ENCODE data around the gene PDE7B. TPM values are rescaled to one million over a fixed set of nuclear protein-coding genes. Genes with fewer than 3 reads are reported as not detected.

PDE7B gene
- polyA plus RNA-seq, 1 of the 3 experiments (the other 2 are of a cell fraction) = 1.9 TPM

DNA sequence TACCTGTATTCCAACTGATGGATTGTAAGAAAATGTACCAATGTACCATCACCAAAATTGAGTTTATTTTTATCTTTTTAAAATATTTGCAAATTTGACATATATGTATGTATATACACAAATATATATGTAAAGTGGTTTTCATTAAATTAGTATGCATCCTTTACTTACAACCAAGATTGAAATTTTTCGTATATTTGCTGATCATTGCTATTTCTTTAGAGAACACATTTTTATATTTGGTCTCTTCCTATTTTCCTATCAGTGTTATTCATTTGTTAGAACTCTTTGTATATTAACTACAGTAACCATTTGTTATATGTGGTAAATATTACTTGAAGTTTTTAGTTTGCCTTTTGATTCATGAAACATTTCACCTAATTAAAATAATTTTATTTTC is 324.4 kb downstream of the PDE7B start:
- Histone ChIP-seq H3K4me1 (ENCODE audit: control insufficient read depth in 1 of 2, insufficient read depth in 2 of 2, low read depth in 1 of 2, low read length in 1 of 2) (peaks cover 0 to 12% of the 10 kb centered on the region in 2 experiments; a peak in 2 of 4 replicates), H3K4me3 (ENCODE audit: low read depth in 2 of 2, low read length in 1 of 2) (no peak overlapping the region), H4K20me1 (ENCODE audit: insufficient read depth) (no peaks in the 10 kb centered on the region), H3K9me2 (no peaks in the 10 kb centered on the region), H2AFZ (ENCODE audit: low read depth) (no peak overlapping the region), H3K9ac (no peak overlapping the region), H3K36me3 (replicated peaks in 1 of 2; ENCODE audit: control insufficient read depth in 1 of 2, insufficient read depth in 2 of 2, low read length in 1 of 2) (peaks cover 3 to 6% of the 10 kb centered on the region in 2 experiments), H3K4me2 (no peak overlapping the region), H3K27ac (ENCODE audit: low read depth in 2 of 2, low read length in 1 of 2) (no peak overlapping the region), H3K9me3 (no peaks in the 10 kb centered on the region), H3K27me3 (ENCODE audit: insufficient read depth) (no peaks in the 10 kb centered on the region), H3K79me2 (ENCODE audit: insufficient read depth) (no peaks in the 10 kb centered on the region), H3F3A (replicated peaks; ENCODE audit: insufficient read depth) (peaks cover 4% of the 10 kb centered on the region)
- TF ChIP-seq NRF1 (IDR thresholded peaks at IDR 0.05; ENCODE audit: low read depth, low read length) = no peak
- TF ChIP-seq RXRA (IDR thresholded peaks at IDR 0.05; ENCODE audit: borderline replicate concordance, low read depth) = no peak
- TF ChIP-seq, protein P1, sequence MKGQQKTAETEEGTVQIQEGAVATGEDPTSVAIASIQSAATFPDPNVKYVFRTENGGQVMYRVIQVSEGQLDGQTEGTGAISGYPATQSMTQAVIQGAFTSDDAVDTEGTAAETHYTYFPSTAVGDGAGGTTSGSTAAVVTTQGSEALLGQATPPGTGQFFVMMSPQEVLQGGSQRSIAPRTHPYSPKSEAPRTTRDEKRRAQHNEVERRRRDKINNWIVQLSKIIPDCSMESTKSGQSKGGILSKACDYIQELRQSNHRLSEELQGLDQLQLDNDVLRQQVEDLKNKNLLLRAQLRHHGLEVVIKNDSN (IDR thresholded peaks at IDR 0.05; ENCODE audit: borderline replicate concordance, low read depth) = no peak
- no peak for TF ChIP-seq NFIC (IDR thresholded peaks at IDR 0.05; ENCODE audit: borderline replicate concordance)
- TF ChIP-seq, protein P2, sequence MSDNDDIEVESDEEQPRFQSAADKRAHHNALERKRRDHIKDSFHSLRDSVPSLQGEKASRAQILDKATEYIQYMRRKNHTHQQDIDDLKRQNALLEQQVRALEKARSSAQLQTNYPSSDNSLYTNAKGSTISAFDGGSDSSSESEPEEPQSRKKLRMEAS (IDR thresholded peaks at IDR 0.05; ENCODE audit: low read depth) = no peak
- TF ChIP-seq RFX5 (IDR thresholded peaks at IDR 0.05; ENCODE audit: low read length) = no peak
- no peak for TF ChIP-seq MXI1 (IDR thresholded peaks at IDR 0.05; ENCODE audit: low read depth, low read length)
- TF ChIP-seq, protein P3, sequence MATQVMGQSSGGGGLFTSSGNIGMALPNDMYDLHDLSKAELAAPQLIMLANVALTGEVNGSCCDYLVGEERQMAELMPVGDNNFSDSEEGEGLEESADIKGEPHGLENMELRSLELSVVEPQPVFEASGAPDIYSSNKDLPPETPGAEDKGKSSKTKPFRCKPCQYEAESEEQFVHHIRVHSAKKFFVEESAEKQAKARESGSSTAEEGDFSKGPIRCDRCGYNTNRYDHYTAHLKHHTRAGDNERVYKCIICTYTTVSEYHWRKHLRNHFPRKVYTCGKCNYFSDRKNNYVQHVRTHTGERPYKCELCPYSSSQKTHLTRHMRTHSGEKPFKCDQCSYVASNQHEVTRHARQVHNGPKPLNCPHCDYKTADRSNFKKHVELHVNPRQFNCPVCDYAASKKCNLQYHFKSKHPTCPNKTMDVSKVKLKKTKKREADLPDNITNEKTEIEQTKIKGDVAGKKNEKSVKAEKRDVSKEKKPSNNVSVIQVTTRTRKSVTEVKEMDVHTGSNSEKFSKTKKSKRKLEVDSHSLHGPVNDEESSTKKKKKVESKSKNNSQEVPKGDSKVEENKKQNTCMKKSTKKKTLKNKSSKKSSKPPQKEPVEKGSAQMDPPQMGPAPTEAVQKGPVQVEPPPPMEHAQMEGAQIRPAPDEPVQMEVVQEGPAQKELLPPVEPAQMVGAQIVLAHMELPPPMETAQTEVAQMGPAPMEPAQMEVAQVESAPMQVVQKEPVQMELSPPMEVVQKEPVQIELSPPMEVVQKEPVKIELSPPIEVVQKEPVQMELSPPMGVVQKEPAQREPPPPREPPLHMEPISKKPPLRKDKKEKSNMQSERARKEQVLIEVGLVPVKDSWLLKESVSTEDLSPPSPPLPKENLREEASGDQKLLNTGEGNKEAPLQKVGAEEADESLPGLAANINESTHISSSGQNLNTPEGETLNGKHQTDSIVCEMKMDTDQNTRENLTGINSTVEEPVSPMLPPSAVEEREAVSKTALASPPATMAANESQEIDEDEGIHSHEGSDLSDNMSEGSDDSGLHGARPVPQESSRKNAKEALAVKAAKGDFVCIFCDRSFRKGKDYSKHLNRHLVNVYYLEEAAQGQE (IDR thresholded peaks at IDR 0.05; ENCODE audit: low read depth, low read length) = no peak
- no peak for TF ChIP-seq RCOR1 (IDR thresholded peaks at IDR 0.05; ENCODE audit: low read length)
- no peak for DNase-seq
- ChIA-PET CTCF (no interaction called here), POLR2A (no interaction called here)
- WGBS (ENCODE audit: low lambda C conversion rate) = 95% methylated on average over 1 of the region's 1 CpG

DNA sequence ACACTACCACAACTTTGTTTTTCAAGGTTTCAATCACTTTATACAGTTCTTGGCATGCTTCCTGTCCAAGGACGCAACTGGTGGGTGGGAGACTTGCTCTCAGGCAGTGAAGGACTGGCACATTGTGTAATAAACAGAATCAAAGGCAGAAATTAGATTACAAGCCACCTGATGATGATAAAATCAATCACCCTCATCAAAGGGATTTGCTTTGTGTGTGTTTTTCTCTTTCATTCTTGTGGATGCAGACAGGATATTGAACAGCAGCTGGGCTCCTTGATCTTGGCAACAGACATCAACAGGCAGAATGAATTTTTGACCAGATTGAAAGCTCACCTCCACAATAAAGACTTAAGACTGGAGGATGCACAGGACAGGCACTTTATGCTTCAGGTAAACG is 327.2 kb downstream of the PDE7B start:
- Histone ChIP-seq H3K27me3 (ENCODE audit: insufficient read depth) (no peaks in the 10 kb centered on the region), H3K9me2 (no peaks in the 10 kb centered on the region), H3K79me2 (ENCODE audit: insufficient read depth) (no peaks in the 10 kb centered on the region), H3K4me1 (ENCODE audit: control insufficient read depth in 1 of 2, insufficient read depth in 2 of 2, low read depth in 1 of 2, low read length in 1 of 2) (peaks cover 0 to 6% of the 10 kb centered on the region in 2 experiments; a peak in 2 of 4 replicates), H3K9me3 (no peaks in the 10 kb centered on the region), H3K4me3 (ENCODE audit: low read depth in 2 of 2, low read length in 1 of 2) (no peak overlapping the region), H3K9ac (no peak overlapping the region), H3K36me3 (replicated peaks in 1 of 2; ENCODE audit: control insufficient read depth in 1 of 2, insufficient read depth in 2 of 2, low read length in 1 of 2) (peaks cover 3 to 6% of the 10 kb centered on the region in 2 experiments), H3F3A (replicated peaks; ENCODE audit: insufficient read depth) (peaks cover 4% of the 10 kb centered on the region), H3K4me2 (no peak overlapping the region), H2AFZ (ENCODE audit: low read depth) (no peak overlapping the region), H4K20me1 (ENCODE audit: insufficient read depth) (no peaks in the 10 kb centered on the region), H3K27ac (ENCODE audit: low read depth in 2 of 2, low read length in 1 of 2) (peak overlapping the region in 1 of 2 experiments; percentile 22; a peak in 1 of 4 replicates)
- CTCF ChIA-PET = no interaction called here
- TF ChIP-seq NRF1 (IDR thresholded peaks at IDR 0.05; ENCODE audit: low read depth, low read length) (no peak), RAD21 (IDR thresholded peaks at IDR 0.05; ENCODE audit: low read length) (peak; percentile 1; the same call in 1 of the 2 replicates)
- POLR2A ChIA-PET = no interaction called here
- no peak for DNase-seq
- WGBS (ENCODE audit: low lambda C conversion rate) = 84% methylated on average over 2 of the region's 2 CpGs

All from SK-N-SH (cell line).